Measurements from ENCODE around the gene PIN4. TPM values are rescaled to one million over a fixed set of nuclear protein-coding genes. Genes with fewer than 3 reads are reported as not detected.
"Not testable (repeated sequence)": the region's sequence is repeated elsewhere in the genome, so short reads cannot be mapped to it uniquely, and the experiment has no call there.

Gene PIN4
- total RNA-seq, 1 donor from 2014 or later: 9.8 TPM

- DNase-seq (no peak), ATAC-seq (no peak)
- no peaks in the 10 kb centered on the region for H3K9me3 ChIP-seq
- no peaks in the 10 kb centered on the region for H3K27me3 ChIP-seq (ENCODE audit: low read depth)
- intact Hi-C loops (cut with DNase I): no loop called here
- TF ChIP-seq CTCF (IDR thresholded peaks at IDR 0.05): no peak
- peaks cover 16% of the 10 kb centered on the region for H3K36me3 ChIP-seq
- no peak overlapping the region for H3K4me3 ChIP-seq
- H3K27ac ChIP-seq: no peak overlapping the region
- no peaks in the 10 kb centered on the region for H3K4me1 ChIP-seq
These were observed 21.9 kb downstream of the PIN4 start for GRCh38 chrX:72203421-72203820.

GRCh38 chrX:72205706-72206105 is 24.1 kb downstream of the PIN4 start:
- peaks cover 7% of the 10 kb centered on the region for H3K36me3 ChIP-seq
- no peaks in the 10 kb centered on the region for H3K27me3 ChIP-seq (ENCODE audit: low read depth)
- ATAC-seq (no peak), DNase-seq (no peak)
- H3K4me1 ChIP-seq: no peaks in the 10 kb centered on the region
- H3K4me3 ChIP-seq: no peak overlapping the region
- no peak for TF ChIP-seq CTCF (IDR thresholded peaks at IDR 0.05)
- H3K9me3 ChIP-seq: no peaks in the 10 kb centered on the region
- no peak overlapping the region for H3K27ac ChIP-seq
- intact Hi-C loops (cut with DNase I): no loop called here

GRCh38 chrX:72207366-72207765 is 25.8 kb downstream of the PIN4 start:
- TF ChIP-seq CTCF (IDR thresholded peaks at IDR 0.05): no peak
- intact Hi-C loops (cut with DNase I): no loop called here
- no peaks in the 10 kb centered on the region for H3K9me3 ChIP-seq
- H3K4me3 ChIP-seq: no peak overlapping the region
- H3K36me3 ChIP-seq: peaks cover 7% of the 10 kb centered on the region
- H3K27ac ChIP-seq: no peak overlapping the region
- no peaks in the 10 kb centered on the region for H3K27me3 ChIP-seq (ENCODE audit: low read depth)
- ATAC-seq (no peak), DNase-seq (no peak)
- no peaks in the 10 kb centered on the region for H3K4me1 ChIP-seq

GRCh38 chrX:72208126-72208800 is 26.7 kb downstream of the PIN4 start:
- Histone ChIP-seq H3K27me3 (ENCODE audit: low read depth) (no peaks in the 10 kb centered on the region), H3K36me3 (peaks cover 7% of the 10 kb centered on the region), H3K4me3 (no peak overlapping the region), H3K27ac (no peak overlapping the region), H3K4me1 (no peaks in the 10 kb centered on the region), H3K9me3 (no peaks in the 10 kb centered on the region)
- ATAC-seq: no peak
- no peak for TF ChIP-seq CTCF (IDR thresholded peaks at IDR 0.05)
- intact Hi-C loops (cut with DNase I): no loop called here
- no peak for DNase-seq

- H3K4me1 ChIP-seq: no peaks in the 10 kb centered on the region
- intact Hi-C loops (cut with DNase I): no loop called here
- no peaks in the 10 kb centered on the region for H3K9me3 ChIP-seq
- H3K36me3 ChIP-seq: no peaks in the 10 kb centered on the region
- ATAC-seq (no peak), DNase-seq (no peak)
- no peaks in the 10 kb centered on the region for H3K27me3 ChIP-seq (ENCODE audit: low read depth)
- no peak overlapping the region for H3K4me3 ChIP-seq
- no peak overlapping the region for H3K27ac ChIP-seq
- no peak for TF ChIP-seq CTCF (IDR thresholded peaks at IDR 0.05)
These were observed 35.4 kb downstream of the PIN4 start for GRCh38 chrX:72216973-72217372.

GRCh38 chrX:72220375-72220774 is 38.8 kb downstream of the PIN4 start:
- H3K27ac ChIP-seq; H3K27me3 ChIP-seq (ENCODE audit: low read depth); ATAC-seq; DNase-seq; H3K9me3 ChIP-seq; H3K4me1 ChIP-seq; H3K4me3 ChIP-seq; H3K36me3 ChIP-seq; intact Hi-C loops (cut with DNase I): not testable (repeated sequence)

Measured in lower lobe of right lung (tissue), 2 donors.